GM19239 (cell line): Measurements from ENCODE around the gene INO80D.
"Not testable (repeated sequence)": the region's sequence is repeated elsewhere in the genome, so short reads cannot be mapped to it uniquely, and the experiment has no call there.

Experiments
- DNase-seq: peaks from one replicate; pipeline ENCODE4 v3.0.0; 2011; ENCODE audit warnings: low spot score; ENCODE audit not compliant: insufficient read length
- FAIRE-seq: peaks from 2 replicates; lab custom pipeline; 2011; peaks lifted over from hg19 to GRCh38; lab: Jason Lieb, UNC

The INO80D gene

GRCh38 chr2:206085742-206086445 lies at the start of gene INO80D:
Gene INO80D (minus strand): TSS chr2:206086174. CDS start chr2:206063016, 23,158 bp downstream.
- FAIRE-seq (peak; percentile 98), DNase-seq (peak; percentile 73)

GRCh38 chr2:206127656-206128055 lies 41.7 kb upstream of the INO80D start:
- no peak for DNase-seq
- no peak for FAIRE-seq

GRCh38 chr2:206125901-206126300 lies 39.9 kb upstream of the INO80D start:
- DNase-seq (no peak), FAIRE-seq (no peak)

GRCh38 chr2:206122569-206122968 lies 36.6 kb upstream of the INO80D start:
- FAIRE-seq, DNase-seq: not testable (repeated sequence)

GRCh38 chr2:206116278-206116677 lies 30.3 kb upstream of the INO80D start:
- FAIRE-seq (no peak), DNase-seq (no peak)

GRCh38 chr2:206115026-206115578 lies 29.1 kb upstream of the INO80D start:
- FAIRE-seq = no peak
- DNase-seq = no peak

- FAIRE-seq (no peak), DNase-seq (no peak)
These were observed 27.0 kb upstream of the INO80D start for GRCh38 chr2:206112846-206113547.

GRCh38 chr2:206112108-206112507 lies 26.1 kb upstream of the INO80D start:
- DNase-seq = no peak
- no peak for FAIRE-seq

GRCh38 chr2:206108713-206109112 lies 22.7 kb upstream of the INO80D start:
- DNase-seq (no peak), FAIRE-seq (no peak)

GRCh38 chr2:206105541-206105940 lies 19.6 kb upstream of the INO80D start:
- no peak for FAIRE-seq
- no peak for DNase-seq

GRCh38 chr2:206105038-206105437 lies 19.1 kb upstream of the INO80D start:
- no peak for FAIRE-seq

GRCh38 chr2:206098872-206099271 lies 12.9 kb upstream of the INO80D start:
- FAIRE-seq, DNase-seq: not testable (repeated sequence)

More at GRCh38 chr2:206105038-206105437, 19.1 kb upstream of the INO80D start:
- no peak for DNase-seq

- no peak for FAIRE-seq
- DNase-seq = no peak
These were observed 12.5 kb upstream of the INO80D start for GRCh38 chr2:206098471-206098870.

- no peak for FAIRE-seq
These were observed 10.9 kb upstream of the INO80D start for GRCh38 chr2:206096876-206097275.

GRCh38 chr2:206095536-206096332 lies 9.8 kb upstream of the INO80D start:
- peak; percentile 40 for FAIRE-seq

More at GRCh38 chr2:206096876-206097275, 10.9 kb upstream of the INO80D start:
- no peak for DNase-seq

GRCh38 chr2:206092297-206092696 lies 6.3 kb upstream of the INO80D start:
- FAIRE-seq = no peak
- DNase-seq = no peak

More at GRCh38 chr2:206095536-206096332, 9.8 kb upstream of the INO80D start:
- DNase-seq = no peak

GRCh38 chr2:206088248-206088647 lies 2.3 kb upstream of the INO80D start:
- DNase-seq = no peak
- FAIRE-seq = no peak

GRCh38 chr2:206086716-206087350 lies 859 bp upstream of the INO80D start:
- no peak for DNase-seq
- FAIRE-seq = peak; percentile 76

- FAIRE-seq (no peak), DNase-seq (peak; percentile 14)
These were observed 868 bp downstream of the INO80D start for GRCh38 chr2:206084870-206085741.
